HEK293T (cell line): ENCODE results near the gene BRF1.

Experiments used
- BHLHE40 ChIP-seq: fragments of 450-650 bp; IDR thresholded peaks from 2 replicates; pipeline ENCODE4 v1.6.1; 2016; ENCODE audit warnings: mild to moderate bottlenecking, moderate library complexity, borderline replicate concordance
- CTBP1 ChIP-seq: fragments of 450-650 bp; IDR thresholded peaks from 2 replicates; pipeline ENCODE4 v1.6.1; 2016; ENCODE audit warnings: borderline replicate concordance
- ELF4 ChIP-seq: fragments of 450-650 bp; IDR thresholded peaks from 2 replicates; pipeline ENCODE4 v1.6.1; 2017; ENCODE audit warnings: antibody characterized with exemption
- FOXA1 ChIP-seq: fragments of 450-650 bp; IDR thresholded peaks from 2 replicates; pipeline ENCODE4 v1.6.1; 2016; ENCODE audit warnings: mild to moderate bottlenecking
- FOXK2 ChIP-seq: fragments of 450-650 bp; IDR thresholded peaks from 2 replicates; pipeline ENCODE4 v1.6.1; 2016; ENCODE audit warnings: mild to moderate bottlenecking
- FOXM1 ChIP-seq: fragments of 450-650 bp; IDR thresholded peaks from 2 replicates; pipeline ENCODE4 v1.6.1; 2017; ENCODE audit warnings: mild to moderate bottlenecking, borderline replicate concordance
- HDGF ChIP-seq: fragments of 450-650 bp; IDR thresholded peaks from 2 replicates; pipeline ENCODE4 v1.6.1; 2017; ENCODE audit warnings: antibody characterized with exemption, borderline replicate concordance
- LEF1 ChIP-seq: fragments of 450-650 bp; IDR thresholded peaks from 2 replicates; pipeline ENCODE4 v1.6.1; 2017; ENCODE audit warnings: mild to moderate bottlenecking, borderline replicate concordance
- NFRKB ChIP-seq: fragments of 450-650 bp; IDR thresholded peaks from 2 replicates; pipeline ENCODE4 v1.6.1; 2016; ENCODE audit warnings: mild to moderate bottlenecking, moderate library complexity
- SP1 ChIP-seq: fragments of 450-650 bp; IDR thresholded peaks from 2 replicates; pipeline ENCODE4 v1.6.1; 2017
- SUZ12 ChIP-seq: fragments of 450-650 bp; IDR thresholded peaks from 2 replicates; pipeline ENCODE4 v1.6.1; 2016; ENCODE audit warnings: mild to moderate bottlenecking
- TARDBP ChIP-seq: fragments of 450-650 bp; IDR thresholded peaks from 2 replicates; pipeline ENCODE4 v1.6.1; 2016
- ZNF384 ChIP-seq: fragments of 450-650 bp; IDR thresholded peaks from 2 replicates; pipeline ENCODE4 v1.6.1; 2016
- TF ChIP-seq, protein P1 (sequence below): fragments of 450-650 bp; IDR thresholded peaks from 2 replicates; pipeline ENCODE4 v1.6.1; 2016

DNA sequence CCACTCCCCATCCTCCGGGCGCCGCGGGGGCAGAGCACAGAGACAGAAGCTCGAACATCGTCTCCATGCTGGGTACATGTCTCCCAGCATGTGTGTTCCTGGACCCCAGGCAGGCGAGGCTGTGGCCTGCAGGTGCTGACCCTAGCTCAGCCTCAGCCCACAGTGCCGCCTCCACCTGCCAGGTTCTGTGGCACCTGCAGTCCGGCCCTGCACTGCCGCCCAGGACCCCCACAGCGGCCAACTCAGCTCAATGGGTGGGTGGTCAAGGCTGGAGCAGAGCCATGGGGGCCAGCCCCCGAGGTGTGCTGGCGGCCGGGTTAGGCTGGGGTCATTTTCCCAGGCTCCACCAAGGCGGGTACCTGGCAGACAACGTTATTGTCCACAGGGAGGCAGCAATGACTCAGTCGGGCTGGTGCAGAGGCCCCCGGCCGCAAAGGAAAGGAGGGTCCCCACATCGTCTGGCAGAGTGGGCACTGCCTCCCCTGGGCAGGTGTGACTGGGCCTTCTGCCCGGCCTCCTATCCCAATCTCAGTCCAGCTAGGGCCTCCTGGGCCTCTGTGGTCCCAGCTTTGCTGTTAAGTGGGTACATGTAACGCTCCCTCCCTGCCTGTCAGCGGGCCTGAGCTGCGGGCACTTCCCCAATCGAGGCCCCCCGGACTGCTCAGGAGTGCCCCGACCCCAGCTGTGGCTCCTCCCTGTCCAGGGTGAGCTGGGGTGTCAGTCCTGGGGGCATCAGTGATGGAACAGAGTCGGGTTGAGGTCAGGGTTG is 99.5 kb downstream of the BRF1 start:
- TF ChIP-seq SP1 (no peak), ZNF384 (no peak), BHLHE40 (no peak), FOXM1 (no peak), NFRKB (no peak), FOXK2 (no peak), CTBP1 (no peak), FOXA1 (no peak), SUZ12 (no peak), TARDBP (no peak), LEF1 (no peak), ELF4 (no peak), HDGF (no peak)
- TF ChIP-seq, protein P1, sequence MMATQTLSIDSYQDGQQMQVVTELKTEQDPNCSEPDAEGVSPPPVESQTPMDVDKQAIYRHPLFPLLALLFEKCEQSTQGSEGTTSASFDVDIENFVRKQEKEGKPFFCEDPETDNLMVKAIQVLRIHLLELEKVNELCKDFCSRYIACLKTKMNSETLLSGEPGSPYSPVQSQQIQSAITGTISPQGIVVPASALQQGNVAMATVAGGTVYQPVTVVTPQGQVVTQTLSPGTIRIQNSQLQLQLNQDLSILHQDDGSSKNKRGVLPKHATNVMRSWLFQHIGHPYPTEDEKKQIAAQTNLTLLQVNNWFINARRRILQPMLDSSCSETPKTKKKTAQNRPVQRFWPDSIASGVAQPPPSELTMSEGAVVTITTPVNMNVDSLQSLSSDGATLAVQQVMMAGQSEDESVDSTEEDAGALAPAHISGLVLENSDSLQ: no peak
